A549 (cell line): ENCODE results near the gene DRD3.

Source experiments
- CEBPB ChIP-seq, 2 experiments: fragments of >200 bp in 1 of 2; sonication (Bioruptor Twin) in 1 of 2; formaldehyde crosslinking in 1 of 2; IDR thresholded peaks; 2 replicates each; pipeline ENCODE4 v1.6.1; 2012 to 2016
- CHD2 ChIP-seq: fragments of 150-350 bp; IDR thresholded peaks from 2 replicates; pipeline ENCODE4 v1.6.1; 2014; ENCODE audit warnings: low read length; ENCODE audit not compliant: partially characterized antibody
- CHD4 ChIP-seq: fragments of 200-600 bp; sonication (generic); IDR thresholded peaks from 2 replicates; pipeline ENCODE4 v1.6.1; 2016; ENCODE audit warnings: antibody characterized with exemption, mild to moderate bottlenecking, borderline replicate concordance
- EP300 ChIP-seq, 2 experiments: fragments of >200 bp; sonication (Bioruptor Twin); formaldehyde crosslinking; IDR thresholded peaks; 2 replicates in 1 of 2; 3 replicates in 1 of 2; pipeline ENCODE4 v1.6.1; 2016 to 2017
- GATA3 ChIP-seq: IDR thresholded peaks from 2 replicates; pipeline ENCODE4 v1.6.1; 2012; ENCODE audit warnings: borderline replicate concordance
- JUN ChIP-seq, 2 experiments: fragments of >200 bp; sonication (Bioruptor Twin); formaldehyde crosslinking; IDR thresholded peaks; 2 replicates in 1 of 2; 3 replicates in 1 of 2; pipeline ENCODE4 v1.6.1; 2016 to 2017
- JUNB ChIP-seq: fragments of >200 bp; sonication (Bioruptor Twin); formaldehyde crosslinking; IDR thresholded peaks from 2 replicates; pipeline ENCODE4 v1.6.1; 2016
- KDM5A ChIP-seq: fragments of 200-600 bp; sonication (generic); IDR thresholded peaks from 2 replicates; pipeline ENCODE4 v1.6.1; 2016; ENCODE audit warnings: antibody characterized with exemption, mild to moderate bottlenecking
- NR3C1 ChIP-seq: fragments of >200 bp; sonication (Bioruptor Twin); formaldehyde crosslinking; IDR thresholded peaks from 3 replicates; pipeline ENCODE4 v1.6.1; 2017
- POLR2A ChIP-seq: IDR thresholded peaks from 2 replicates; pipeline ENCODE4 v1.6.1; 2012; ENCODE audit warnings: mild to moderate bottlenecking, low read length
- SREBF2 ChIP-seq: fragments of 450-650 bp; IDR thresholded peaks from 2 replicates; pipeline ENCODE4 v1.6.1; 2014; ENCODE audit warnings: mild to moderate bottlenecking, moderate library complexity
- TF ChIP-seq, protein P1 (sequence below): fragments of >200 bp; sonication (Bioruptor Twin); formaldehyde crosslinking; IDR thresholded peaks from 3 replicates; pipeline ENCODE4 v1.5.1; 2016
- TF ChIP-seq, protein P2 (sequence below): fragments of 450-650 bp; IDR thresholded peaks from 2 replicates; pipeline ENCODE4 v1.6.1; 2014; ENCODE audit warnings: antibody characterized with exemption
- TF ChIP-seq, protein P3 (sequence below): fragments of 200-600 bp; sonication (generic); IDR thresholded peaks from 2 replicates; pipeline ENCODE4 v1.6.1; 2016; ENCODE audit warnings: antibody characterized with exemption, mild to moderate bottlenecking, moderate library complexity

DNA sequence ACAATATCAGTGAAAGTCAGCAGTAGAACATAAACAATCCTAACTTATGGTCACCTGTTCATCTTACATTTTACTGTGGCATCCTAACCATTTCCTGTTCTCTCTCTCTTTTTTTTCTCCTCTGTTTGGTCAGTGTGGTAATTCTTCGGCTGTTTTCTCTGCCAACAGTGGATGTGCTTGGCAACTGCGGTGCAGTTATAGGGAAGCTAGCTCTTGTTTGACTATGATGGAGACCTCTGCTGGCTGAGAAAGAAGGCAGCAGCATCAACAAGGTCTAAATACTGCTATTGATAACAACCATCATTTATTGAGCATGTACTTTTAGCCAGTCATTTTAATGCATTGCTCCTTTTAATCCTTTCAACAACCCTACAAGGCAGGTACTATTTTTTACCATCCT lies 723 bp upstream of the DRD3 start:
- TF ChIP-seq, protein P1, sequence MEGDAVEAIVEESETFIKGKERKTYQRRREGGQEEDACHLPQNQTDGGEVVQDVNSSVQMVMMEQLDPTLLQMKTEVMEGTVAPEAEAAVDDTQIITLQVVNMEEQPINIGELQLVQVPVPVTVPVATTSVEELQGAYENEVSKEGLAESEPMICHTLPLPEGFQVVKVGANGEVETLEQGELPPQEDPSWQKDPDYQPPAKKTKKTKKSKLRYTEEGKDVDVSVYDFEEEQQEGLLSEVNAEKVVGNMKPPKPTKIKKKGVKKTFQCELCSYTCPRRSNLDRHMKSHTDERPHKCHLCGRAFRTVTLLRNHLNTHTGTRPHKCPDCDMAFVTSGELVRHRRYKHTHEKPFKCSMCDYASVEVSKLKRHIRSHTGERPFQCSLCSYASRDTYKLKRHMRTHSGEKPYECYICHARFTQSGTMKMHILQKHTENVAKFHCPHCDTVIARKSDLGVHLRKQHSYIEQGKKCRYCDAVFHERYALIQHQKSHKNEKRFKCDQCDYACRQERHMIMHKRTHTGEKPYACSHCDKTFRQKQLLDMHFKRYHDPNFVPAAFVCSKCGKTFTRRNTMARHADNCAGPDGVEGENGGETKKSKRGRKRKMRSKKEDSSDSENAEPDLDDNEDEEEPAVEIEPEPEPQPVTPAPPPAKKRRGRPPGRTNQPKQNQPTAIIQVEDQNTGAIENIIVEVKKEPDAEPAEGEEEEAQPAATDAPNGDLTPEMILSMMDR = peak; percentile 36; the same call in 2 of the 3 replicates
- TF ChIP-seq GATA3 (no peak), CHD4 (no peak), EP300 (IDR thresholded peaks at IDR 0.05) (no peak), KDM5A (no peak), CEBPB (IDR thresholded peaks at IDR 0.05) (no peak), POLR2A (no peak), JUNB (no peak), CHD2 (no peak), JUN (IDR thresholded peaks at IDR 0.05) (no peak), NR3C1 (no peak), SREBF2 (no peak)
- TF ChIP-seq, protein P2, sequence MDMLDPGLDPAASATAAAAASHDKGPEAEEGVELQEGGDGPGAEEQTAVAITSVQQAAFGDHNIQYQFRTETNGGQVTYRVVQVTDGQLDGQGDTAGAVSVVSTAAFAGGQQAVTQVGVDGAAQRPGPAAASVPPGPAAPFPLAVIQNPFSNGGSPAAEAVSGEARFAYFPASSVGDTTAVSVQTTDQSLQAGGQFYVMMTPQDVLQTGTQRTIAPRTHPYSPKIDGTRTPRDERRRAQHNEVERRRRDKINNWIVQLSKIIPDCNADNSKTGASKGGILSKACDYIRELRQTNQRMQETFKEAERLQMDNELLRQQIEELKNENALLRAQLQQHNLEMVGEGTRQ = no peak
- TF ChIP-seq, protein P3, sequence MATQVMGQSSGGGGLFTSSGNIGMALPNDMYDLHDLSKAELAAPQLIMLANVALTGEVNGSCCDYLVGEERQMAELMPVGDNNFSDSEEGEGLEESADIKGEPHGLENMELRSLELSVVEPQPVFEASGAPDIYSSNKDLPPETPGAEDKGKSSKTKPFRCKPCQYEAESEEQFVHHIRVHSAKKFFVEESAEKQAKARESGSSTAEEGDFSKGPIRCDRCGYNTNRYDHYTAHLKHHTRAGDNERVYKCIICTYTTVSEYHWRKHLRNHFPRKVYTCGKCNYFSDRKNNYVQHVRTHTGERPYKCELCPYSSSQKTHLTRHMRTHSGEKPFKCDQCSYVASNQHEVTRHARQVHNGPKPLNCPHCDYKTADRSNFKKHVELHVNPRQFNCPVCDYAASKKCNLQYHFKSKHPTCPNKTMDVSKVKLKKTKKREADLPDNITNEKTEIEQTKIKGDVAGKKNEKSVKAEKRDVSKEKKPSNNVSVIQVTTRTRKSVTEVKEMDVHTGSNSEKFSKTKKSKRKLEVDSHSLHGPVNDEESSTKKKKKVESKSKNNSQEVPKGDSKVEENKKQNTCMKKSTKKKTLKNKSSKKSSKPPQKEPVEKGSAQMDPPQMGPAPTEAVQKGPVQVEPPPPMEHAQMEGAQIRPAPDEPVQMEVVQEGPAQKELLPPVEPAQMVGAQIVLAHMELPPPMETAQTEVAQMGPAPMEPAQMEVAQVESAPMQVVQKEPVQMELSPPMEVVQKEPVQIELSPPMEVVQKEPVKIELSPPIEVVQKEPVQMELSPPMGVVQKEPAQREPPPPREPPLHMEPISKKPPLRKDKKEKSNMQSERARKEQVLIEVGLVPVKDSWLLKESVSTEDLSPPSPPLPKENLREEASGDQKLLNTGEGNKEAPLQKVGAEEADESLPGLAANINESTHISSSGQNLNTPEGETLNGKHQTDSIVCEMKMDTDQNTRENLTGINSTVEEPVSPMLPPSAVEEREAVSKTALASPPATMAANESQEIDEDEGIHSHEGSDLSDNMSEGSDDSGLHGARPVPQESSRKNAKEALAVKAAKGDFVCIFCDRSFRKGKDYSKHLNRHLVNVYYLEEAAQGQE = no peak
